Cerebellar cortex (tissue), 1 donor: ENCODE data around the gene CNKSR3.

Experiments used
- DNase-seq: peaks from one replicate; pipeline ENCODE4 v3.0.0-alpha.2; 2015; ENCODE audit warnings: low spot score

The CNKSR3 gene

DNA sequence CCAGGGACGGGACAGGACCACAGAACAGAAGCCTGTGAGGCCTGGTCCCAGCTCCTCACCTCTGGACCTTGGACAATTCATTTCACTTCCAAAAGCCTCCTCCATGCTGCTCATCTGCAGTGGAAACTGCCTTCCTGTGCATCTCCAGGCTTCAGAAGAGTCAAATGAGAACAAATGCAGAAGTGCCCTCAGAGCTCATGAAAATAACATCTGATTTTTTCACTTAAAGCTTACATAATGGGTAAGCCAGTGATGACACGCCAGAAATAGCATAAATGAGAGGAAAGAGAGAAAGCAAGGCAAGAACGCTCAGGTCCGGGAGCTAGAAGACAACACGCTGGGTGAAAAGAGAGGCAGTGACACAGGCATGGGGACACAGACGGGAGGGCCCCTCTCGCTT lies 7.9 kb downstream of the CNKSR3 start:
- DNase-seq = no peak

DNA sequence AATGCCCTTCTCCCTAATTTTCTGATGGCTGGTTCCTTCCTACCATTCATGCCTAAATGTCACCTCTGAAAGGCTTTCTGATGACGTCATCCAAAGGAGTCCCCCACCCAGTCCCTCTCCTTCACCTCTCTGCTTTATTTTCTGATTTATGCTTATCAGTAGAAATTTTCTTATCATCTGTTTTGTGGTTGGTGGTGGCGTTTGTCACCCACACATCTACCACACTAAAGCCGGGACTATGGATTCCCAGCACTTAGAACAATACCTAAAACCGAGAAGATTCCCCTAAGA lies 9.0 kb downstream of the CNKSR3 start:
- no peak for DNase-seq

DNA sequence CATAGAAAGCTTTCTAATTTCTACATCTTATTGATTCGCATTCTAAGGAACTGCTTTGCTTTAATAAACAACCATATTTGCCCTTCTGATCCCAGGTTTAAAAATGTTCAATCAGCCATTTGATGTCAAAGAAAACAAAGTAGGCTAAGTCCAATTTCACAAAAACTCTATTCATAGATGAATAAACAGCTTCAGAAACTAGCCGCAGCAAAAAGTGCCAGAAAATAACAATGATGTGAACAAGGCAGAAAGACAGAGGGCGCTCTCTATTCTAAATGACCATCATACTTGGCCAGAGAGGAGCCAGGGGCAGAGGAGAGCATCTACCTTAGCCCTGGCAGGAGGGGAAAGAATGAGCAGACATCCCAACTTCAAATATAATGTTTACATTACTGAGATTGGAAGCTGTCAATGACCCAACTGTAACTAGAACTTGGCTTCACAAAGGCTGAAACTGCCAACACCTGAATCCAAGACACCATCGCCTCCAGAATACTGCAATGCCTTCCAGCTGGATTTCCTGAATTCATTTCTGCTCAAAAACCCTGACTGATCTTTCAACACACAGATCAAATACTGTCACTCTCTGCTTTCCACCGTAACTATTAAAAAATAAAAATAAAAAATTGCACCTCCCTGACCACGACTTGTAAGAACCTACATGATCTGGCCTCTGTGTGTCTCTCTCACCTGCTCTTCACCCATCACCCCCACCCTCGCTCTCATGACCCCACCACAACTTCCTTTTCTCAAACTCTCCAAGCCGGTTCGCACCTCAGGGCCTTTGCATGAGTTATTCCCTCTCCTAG lies 9.5 kb downstream of the CNKSR3 start:
- DNase-seq = peak; percentile 23

DNA sequence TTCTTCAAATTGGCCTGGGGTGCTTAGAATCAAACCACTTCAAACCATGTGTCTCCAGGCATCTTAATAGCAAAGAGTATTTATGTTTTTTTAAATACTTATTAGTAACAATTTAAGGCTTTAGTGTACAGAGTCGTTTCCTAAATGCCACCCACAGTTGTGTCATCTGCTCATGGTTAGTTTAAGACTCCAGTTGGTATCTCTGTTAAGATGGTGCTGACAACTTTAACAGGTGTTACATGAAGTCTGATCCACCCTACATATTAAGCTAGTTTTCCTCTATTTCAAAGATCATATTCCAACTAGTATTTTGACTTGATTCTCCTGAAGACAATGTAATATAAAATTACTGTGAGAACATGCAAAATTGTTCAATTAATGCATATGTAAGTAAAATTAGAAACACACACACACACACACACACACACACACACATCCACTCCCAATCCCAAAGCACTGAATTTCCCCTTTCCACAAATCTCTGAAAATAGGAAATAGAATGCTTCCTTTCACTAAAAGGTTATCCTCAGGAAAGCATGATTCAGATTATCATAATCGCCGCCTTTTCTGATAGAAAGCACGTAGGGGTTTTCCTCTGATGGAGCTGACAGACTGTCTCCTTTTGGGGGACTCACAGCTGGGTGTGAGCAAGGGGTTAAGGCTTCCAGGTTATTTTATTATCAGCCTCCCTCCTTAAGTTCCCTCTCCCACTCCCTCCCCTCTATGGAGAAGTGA lies 10.5 kb downstream of the CNKSR3 start:
- no peak for DNase-seq

DNA sequence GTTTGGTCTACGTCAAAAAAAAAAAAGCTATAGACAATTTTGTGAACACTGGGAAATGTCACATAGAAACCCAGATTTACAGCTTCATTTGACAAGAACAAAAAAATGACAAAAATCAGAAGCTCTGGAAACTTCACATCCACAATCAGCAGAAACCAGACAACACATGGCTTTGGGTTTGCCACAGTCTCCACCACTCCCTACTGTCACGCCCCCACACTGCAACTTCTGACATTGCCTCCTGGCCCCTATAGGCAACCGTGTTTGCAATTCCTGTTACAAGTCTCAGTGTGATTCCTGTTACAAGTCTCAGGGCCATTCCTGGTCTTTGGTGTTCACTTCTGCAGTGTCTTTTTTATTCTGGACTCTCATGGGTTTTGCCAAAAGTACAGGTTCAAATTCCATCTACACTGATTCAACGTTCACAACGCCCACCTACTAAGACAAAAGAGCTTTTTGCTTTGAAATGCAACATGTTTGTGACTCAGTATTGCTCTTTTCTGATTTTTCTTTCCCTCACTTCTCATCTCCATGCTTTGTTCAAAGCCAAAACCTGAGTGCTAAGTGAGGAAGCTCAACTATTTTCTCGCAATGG lies 12.0 kb downstream of the CNKSR3 start:
- no peak for DNase-seq

DNA sequence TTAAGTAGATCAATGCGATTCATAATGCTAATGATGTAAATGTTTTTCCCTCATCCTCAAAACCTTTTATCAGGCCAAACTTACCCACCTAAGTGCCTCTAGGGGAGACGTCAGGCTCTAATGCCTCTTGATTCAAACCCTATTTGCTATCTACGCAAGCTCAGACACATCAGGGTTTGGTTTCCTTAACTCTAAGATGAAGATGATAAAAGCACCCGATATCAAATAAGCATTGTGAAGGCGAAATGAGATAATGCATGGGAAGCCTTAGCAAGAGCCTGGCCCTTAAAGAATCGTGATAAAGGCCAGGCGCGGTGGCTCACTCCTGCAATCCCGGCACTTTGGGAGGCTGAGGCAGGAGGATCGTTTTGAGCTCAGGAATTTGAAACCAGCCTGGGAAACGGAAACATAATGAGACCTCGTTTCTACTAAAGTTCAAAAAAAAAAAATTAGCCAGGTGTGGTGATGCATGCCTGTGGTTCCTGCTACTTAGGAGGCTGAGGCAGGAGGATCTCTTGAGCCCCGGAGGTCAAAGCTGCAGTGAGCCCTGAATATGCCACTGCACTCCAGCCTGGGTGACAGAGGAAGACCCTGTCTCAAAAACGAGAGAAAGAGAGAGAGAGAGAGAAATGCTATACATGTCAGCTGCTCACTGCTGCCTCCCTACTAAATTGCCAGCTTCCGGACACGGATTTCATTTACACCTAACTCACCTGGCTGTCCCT lies 13.5 kb downstream of the CNKSR3 start:
- DNase-seq = no peak

DNA sequence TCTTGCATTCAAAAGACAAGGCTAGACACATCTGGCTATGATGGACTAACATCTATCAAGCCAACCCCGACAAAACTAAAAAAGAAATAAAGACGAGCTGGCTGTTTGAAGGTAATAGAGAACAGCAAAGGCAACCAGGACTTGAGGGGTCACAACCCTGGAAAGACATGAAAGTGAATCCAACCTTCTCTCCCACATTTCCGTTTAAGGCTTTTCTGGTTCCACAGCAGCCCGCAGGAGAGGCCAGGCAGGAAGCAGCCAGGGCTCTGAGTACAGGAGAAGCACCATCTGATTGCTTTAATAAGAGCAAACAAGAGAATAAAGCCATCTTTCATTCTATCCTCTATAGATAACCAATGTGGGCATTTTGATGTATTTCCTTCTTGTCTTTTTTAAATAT lies 14.3 kb downstream of the CNKSR3 start:
- DNase-seq = no peak

- no peak for DNase-seq
Observed at GRCh38 chr6:154494592-154495311, 15.7 kb downstream of the CNKSR3 start.

DNA sequence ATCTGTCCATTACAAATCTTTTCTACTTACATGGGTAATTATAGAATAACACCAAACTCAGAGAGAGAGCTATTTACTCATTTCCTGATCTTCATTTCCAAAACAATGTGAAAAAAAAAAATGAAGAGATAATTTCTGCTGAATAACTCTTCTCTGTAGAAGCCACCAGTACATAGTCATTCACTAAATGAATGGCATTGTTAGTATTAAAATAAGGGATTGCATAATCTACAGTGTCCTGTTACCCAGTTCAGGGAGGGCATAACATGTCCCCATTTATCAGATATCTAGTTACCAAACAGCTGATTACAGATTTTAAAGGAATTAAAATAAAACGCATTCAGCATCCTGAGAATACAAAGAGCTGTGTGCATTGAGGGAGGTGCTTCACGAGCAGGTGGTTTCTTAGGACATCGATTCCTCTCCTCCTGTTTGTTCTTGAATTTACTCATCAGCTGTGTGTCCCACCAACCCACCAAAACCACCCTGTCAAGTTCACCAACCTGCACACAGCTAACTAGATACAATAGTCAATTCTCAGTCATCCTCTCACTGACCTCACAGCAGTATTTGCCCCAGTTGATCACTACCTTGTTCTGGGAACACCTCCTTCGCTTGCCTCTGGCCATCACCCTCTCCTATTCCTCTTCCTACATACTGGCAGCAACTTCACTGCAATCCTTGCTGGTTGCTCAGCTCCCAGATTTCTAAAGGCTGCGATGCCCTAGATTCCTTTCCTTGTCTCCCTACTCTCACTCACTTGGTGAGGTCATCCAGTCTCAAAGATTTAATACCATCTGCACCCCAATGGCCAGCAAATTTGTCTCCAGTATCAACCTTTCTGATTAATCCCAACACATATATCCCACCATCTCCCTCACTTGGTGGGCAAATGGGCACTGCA lies 18.7 kb downstream of the CNKSR3 start:
- DNase-seq = no peak

GRCh38 chr6:154489822-154490221 lies 20.7 kb downstream of the CNKSR3 start:
- no peak for DNase-seq

DNA sequence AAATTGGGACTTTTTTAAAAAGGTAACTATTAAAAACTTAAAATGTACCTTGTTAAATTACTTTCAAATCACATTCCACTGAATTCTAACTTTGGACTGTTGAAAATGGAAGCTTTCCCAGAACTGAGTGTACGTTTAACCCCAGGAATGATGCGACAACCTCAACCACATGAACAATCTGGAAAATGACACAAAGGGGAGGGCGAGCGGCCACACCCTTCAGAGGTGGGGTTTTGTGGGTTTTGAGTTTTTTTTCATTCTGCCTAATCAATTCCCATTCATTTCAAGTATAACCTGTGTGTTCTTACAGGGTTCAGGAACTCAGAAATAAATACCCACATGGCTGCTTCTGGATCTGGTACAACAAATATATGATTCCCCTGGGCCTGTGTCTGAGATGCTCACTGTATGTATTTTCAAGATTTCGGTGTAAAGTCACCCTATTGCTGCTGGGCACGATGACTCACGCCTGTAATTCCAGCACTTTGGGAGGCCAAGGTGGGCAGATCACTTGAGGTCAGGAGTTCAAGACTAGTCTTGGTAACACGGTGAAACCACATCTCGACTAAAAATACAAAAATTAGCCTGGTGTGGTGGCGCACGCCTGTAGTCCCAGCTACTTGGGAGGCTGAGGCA lies 21.6 kb downstream of the CNKSR3 start:
- no peak for DNase-seq

DNA sequence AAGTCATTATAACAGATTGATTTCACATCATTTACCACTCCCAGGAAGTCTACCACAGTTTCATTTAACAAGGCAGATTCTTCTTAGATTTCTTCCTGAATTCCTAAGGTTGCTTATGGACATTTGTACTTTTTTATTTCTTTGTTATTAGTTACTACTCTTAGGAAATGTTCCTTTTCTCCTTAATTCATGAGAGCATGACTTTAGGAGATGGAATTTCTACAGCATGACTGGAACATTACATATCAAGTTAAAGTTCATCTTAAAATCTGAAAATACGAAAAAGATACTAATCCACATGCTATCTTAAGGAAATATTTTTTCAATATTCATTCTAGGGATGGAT lies 22.3 kb downstream of the CNKSR3 start:
- DNase-seq = no peak

DNA sequence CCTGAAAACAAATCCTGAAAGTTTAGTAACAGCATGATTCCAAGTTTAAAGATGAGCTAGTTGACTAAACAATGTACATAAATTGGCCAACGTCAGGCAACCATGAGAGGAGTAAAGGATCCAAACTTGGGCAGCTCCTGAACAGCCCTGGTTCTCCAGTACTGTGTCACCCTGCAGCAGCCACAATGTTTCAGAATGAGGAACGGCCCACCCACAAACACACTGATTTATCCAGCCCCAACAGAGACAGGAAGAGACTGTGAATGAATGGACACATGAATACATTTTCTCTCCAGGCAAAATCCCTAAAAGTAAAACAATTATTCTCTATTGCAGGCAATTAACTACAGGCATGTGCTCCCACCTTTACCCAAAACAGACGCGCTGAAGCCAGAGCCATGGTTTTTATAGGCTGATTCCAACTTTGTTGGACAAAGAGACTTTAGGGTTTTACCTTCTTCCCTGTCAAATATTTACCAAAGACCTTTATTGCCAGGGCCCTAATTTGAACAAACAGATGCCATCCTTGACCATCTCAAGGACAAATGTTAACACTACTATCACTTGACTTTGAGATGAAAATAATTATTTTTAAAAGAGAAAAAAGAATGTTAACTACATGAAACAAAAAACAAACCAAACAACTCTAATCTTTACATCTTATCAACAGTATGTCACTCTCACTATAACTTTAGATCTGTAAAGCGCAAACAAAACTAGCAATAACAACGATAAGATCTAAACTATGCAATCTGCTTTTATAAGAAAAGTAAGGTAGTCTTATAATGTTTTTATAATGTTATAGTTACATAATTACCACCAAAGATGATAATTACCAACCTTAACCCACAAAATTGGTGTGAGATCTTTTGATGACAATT lies 22.9 kb downstream of the CNKSR3 start:
- no peak for DNase-seq

- DNase-seq = no peak
Observed at GRCh38 chr6:154485815-154486214, 24.7 kb downstream of the CNKSR3 start.

DNA sequence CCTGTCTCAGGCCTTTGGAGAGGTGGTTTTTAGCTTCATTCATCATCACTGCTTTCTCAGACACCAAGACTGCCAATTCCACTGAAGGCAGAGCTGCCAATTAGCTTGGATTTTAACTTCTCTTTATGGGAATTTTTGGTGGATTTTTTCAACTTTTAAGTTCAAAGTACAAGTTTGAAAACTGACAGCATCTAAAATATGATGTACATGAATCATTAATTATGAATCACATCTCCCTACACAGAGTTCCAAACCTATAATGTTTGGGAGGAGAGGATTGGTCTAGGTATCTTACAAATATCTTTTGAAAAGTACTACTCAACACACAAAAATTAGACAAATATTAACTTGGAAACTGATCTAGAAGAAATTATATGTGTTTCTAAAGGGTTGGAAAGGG lies 25.5 kb downstream of the CNKSR3 start:
- DNase-seq = no peak

DNA sequence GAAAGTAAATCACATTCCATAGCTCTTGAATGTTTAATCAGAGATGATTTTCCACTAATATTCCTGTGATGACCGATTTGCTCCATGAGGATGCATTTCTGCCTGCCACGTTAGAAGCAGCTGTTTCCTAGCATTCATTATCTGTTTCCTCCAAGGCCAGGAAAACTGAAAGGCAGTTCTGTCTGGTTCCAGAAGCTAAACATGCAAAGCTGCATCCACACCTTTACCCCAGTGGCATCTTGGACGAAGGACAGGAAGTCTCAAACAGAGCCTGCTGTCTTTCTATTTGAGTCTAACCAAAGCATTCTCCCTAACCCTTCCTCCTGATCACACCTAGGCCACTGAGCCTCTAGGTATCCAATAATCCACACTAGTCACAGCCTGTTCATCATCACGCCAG lies 27.6 kb downstream of the CNKSR3 start:
- no peak for DNase-seq

GRCh38 chr6:154481521-154482013 lies 28.9 kb downstream of the CNKSR3 start:
- no peak for DNase-seq

DNA sequence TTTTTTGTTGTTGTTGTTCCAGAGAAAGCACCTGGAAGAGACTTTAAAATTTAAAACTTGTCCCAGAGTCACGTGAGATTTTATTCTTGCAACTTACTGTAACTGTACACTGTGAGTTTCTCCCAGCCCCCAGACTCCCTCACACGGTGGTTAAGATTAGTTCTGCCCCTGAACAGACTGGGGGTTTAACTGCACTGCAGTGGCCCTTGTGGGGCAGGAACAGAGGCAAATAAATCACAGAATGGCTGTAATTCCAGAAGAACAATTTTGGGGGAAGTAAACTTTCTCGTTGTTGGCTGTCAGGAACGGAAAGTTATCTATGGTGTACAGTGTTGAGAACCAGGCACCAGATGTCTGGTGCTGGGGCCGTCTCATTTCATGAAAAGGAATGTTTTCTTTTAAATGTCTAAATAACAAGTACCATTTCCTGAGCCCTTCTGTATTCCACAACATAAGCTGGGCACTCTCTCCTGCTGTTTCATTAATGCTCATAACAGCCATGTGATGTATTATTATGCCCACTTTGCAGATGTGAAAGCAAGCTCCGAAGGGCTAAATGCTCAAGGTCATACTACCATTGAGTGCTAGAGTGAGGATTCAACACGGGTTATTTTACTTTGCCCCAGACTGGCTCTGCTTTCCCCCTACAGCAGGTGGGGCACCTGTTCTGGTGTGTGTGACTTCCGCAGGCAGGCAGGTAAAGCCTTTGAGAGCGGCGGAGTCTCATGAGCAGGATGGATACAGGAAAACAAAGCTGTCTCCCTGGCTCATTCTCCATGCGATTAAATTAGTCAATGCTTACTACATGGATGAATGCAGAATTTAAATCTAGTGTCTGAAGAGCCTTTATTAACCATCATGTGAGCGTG lies 30.5 kb downstream of the CNKSR3 start:
- no peak for DNase-seq
